A549 (cell line): ENCODE data around the gene PPM1J.

Experiments
- CHD4 ChIP-seq: fragments of 200-600 bp; sonication (generic); IDR thresholded peaks from 2 replicates; pipeline ENCODE4 v1.6.1; 2016; ENCODE audit warnings: antibody characterized with exemption, mild to moderate bottlenecking, borderline replicate concordance
- MAZ ChIP-seq: fragments of 150-350 bp; IDR thresholded peaks from 2 replicates; pipeline ENCODE4 v1.6.1; 2014; ENCODE audit warnings: antibody characterized with exemption, low read depth, low read length, borderline replicate concordance
- POLR2A ChIP-seq: IDR thresholded peaks from 2 replicates; pipeline ENCODE4 v1.6.1; 2012; ENCODE audit warnings: mild to moderate bottlenecking, low read length
- TF ChIP-seq, protein P1 (sequence below): fragments of >200 bp; sonication (Bioruptor Twin); formaldehyde crosslinking; IDR thresholded peaks from 3 replicates; pipeline ENCODE4 v1.5.1; 2016

DNA sequence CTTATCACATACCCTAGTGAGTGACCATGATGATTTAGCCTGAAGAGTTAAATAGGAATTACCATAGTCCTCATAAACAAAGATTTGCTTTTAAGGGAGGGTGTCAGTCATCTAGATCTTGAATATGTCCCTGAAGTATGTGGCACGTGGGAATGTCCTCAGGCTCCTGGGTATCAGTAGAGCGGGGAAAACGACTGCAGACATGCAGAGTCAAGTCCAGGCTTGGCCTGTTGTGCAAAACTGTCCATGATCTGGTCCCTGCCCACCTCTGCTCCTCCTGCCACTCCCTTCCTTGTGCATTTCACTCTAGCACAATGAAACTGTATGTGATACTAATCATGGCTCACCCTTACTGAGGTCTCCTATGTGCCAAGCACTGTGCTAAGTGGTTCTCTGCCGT lies 27.8 kb downstream of the PPM1J start:
- TF ChIP-seq POLR2A: no peak
- TF ChIP-seq, protein P1, sequence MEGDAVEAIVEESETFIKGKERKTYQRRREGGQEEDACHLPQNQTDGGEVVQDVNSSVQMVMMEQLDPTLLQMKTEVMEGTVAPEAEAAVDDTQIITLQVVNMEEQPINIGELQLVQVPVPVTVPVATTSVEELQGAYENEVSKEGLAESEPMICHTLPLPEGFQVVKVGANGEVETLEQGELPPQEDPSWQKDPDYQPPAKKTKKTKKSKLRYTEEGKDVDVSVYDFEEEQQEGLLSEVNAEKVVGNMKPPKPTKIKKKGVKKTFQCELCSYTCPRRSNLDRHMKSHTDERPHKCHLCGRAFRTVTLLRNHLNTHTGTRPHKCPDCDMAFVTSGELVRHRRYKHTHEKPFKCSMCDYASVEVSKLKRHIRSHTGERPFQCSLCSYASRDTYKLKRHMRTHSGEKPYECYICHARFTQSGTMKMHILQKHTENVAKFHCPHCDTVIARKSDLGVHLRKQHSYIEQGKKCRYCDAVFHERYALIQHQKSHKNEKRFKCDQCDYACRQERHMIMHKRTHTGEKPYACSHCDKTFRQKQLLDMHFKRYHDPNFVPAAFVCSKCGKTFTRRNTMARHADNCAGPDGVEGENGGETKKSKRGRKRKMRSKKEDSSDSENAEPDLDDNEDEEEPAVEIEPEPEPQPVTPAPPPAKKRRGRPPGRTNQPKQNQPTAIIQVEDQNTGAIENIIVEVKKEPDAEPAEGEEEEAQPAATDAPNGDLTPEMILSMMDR: no peak
- no peak for TF ChIP-seq MAZ
- no peak for TF ChIP-seq CHD4
